Measurements from ENCODE around the gene MOCS1.

Gene MOCS1

DNA sequence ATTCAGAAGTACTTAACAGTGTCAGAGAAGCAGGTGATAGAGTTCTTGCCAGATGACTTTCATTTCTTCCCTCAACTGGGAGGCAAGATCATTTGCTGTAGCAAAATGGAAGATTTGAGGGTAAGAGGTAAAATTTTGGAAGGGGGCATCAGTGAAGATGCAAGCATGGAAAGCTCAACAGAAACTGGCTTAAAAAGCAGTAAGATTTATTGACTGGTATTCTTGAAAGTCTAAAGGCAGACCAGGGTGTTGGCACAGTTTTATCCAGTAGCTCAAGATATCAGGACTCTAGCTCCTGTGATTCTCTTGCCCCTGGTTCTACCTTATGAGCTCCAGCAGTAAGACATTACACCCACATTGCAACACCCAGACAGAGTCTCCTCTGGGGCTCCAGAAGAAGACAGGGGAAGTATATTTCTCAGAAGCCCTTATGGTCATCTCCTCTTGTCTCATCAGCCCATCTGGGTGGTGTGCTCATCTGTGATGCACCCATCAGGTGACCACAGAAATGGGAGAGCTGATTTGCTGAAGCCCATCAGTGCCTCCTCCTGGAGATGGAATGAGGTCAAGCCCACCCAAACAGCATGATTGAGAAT lies 16.0 kb upstream of the MOCS1 start:
- H3K4me3 ChIP-seq (ENCODE audit: low read depth, low read length): no peak overlapping the region

DNA sequence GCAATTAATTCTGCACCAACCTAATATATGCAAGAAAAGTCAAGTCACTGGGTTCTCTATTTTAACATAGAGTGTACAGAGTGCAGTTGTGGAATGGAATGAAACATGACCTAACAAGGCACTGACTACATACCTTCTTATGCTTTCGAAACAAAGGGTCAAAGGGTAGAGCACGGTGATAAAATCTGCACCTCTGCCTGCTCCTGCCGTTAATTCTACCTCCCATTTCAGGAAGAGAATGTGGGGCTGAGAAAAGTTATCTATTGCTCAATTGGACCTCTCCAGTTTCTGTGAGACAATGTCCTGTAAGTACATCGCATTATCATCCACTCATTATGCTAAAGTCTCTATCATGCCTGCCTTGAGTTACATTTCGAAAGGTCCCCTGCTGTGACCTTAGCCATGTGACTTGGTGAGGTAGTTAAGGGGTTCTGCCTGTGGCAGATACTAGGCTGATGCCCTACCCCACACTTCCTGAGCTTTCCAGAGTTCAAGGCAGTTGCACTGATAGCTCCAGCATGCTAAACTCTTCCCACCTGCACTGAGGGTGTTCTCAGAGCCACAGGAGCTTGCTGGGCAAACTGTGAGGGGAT lies 14.0 kb upstream of the MOCS1 start:
- no peak overlapping the region for H3K4me3 ChIP-seq (ENCODE audit: low read depth, low read length)

DNA sequence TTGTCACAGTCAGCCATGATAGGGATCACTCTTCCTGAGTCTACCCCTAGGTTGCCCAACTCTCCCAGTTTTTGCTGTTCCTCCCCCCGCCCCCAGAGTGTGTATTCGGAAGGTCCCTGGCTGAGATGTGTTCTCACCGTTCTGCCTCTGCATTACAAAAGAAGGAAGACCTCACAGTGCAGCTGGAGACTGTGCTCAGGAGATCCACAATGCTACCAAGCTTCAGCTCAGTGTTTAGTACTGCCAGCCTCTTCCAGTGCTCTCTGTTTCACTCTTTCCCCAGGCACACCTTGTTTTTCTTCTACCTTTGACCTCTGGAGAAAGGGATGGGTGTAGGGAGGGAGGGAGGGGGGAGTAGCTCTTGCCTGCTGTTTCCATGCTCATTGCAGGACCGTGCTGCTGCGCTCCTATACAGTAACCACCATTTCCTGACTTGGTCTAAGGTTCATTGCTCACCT lies 13.4 kb upstream of the MOCS1 start:
- H3K4me3 ChIP-seq (ENCODE audit: low read depth, low read length): no peak overlapping the region

DNA sequence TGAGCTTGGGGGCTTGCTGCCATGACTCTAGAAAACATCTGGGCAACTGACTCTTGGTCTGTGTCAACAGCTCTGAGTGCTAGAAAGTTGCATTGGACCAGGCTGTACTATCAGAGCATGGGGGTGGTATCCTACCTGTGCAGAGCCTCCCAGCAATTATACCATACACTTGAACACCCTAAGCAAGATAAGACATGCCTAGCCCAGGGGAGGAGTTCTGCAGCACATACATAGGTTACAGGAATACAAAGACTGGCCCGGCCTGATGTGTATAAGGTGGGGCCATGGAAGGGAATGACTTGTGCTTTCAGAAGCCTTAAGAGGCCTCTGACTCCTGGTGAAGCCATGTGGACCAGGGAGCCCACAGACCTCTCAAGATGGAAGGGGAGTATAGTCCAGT lies 11.4 kb upstream of the MOCS1 start:
- no peak overlapping the region for H3K4me3 ChIP-seq (ENCODE audit: low read depth, low read length)

DNA sequence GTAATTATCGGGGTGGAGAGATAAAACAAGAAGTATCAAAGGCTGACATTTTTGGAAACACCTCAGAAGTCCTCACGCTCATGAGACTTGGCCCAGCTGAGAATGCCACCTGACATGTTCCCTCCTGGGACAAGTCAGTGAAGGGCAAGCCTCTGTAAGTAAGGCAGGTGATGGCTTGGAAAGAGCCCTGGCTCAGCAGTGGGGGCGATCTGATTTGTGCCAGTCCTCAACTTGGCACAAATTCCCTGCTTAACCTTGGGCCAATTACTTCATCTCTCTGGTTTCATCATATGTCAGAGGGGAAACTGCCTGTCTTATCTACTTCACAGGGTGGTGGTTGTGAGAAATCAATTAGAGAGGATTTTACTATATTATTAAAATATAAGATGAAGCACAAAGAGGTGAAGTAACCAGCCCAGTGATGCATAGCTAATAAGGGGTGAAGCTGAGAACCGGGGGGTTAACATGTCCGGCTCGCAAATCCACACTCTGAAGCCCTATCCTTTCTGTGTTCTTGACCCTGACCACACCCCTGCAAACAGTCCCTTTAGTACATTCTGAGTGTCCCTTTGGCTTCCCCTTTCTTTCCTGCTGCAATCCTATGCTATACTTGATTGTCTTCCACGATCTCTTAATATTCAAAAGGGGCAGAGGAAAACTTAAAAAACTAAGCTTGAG lies 8.8 kb upstream of the MOCS1 start:
- no peak overlapping the region for H3K4me3 ChIP-seq (ENCODE audit: low read depth, low read length)

GRCh38 chr6:39941820-39942219 lies 7.6 kb upstream of the MOCS1 start:
- H3K4me3 ChIP-seq (ENCODE audit: low read depth, low read length): no peak overlapping the region

- H3K4me3 ChIP-seq (ENCODE audit: low read depth, low read length): no peak overlapping the region
These were observed 6.9 kb upstream of the MOCS1 start for GRCh38 chr6:39941138-39941537.

DNA sequence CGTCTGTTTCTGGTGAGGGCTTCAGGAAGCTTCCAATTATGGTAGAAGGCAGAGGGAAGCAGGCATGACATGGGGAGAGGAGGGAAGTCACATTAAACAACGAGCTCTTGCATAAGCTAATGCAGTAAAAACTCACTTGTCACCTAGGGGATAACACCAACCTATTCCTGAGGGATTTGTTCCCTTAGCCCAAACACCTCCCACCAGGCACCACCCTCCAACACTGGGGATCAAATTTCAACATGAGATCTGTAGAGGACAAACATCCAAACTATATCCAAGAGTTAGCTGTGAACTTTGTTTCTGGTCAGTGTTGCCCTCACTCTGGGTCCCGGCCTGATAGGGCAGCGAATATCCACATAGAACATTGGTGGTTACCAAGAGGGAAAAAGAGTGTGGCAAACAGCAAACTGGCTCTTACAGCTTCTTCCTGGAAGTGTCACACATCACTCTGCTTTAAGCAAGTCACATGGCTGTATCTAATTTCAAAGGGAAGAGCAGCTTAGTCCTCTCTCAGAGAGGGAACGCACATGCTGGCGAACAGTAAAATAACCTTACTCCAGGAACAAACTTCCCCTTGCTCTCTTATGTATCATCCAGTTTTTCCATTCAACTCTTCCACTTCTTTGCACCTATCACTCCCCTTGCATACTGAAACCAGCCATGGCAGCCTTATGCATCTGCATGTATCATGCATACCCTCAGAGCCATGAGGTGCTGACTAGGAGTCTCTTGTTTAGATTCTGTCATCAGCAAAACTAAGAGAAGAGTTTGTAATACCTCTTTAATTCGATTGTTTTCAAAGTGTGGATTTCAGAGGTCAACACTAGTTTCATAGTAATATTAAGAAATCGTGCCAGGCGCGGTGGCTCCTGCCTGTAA lies 4.8 kb upstream of the MOCS1 start:
- H3K4me3 ChIP-seq (ENCODE audit: low read depth, low read length): no peak overlapping the region

DNA sequence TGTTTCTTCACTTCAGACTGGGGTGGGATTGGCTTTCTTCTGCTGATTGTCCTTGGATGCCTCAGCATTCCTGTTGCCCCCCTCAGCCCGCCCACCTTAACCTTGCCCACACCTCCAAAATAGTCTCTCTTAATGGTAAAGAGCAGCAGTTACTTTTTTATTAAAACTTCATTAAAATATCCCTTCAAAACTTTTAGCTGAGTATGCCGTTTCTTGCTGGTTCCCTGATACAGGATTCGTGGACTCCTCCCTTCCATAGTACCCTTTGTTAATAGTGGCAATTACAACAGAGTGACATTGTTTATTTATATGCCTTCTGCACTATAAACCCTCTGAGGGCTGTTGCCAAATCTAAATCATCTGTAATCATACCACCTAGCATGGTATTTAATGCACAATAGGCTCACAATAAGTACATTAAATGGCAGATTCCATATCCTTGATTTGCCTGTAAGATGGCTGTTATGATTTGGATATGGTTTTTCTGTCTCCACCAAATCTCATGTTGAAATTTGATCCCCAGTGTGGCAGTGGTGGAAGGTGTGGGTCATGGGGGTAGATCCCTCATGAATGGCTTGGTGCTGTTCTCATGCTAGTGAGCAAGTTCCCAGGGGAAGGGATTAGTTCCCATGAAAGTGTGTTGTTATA lies 3.5 kb upstream of the MOCS1 start:
- H3K4me3 ChIP-seq (ENCODE audit: low read depth, low read length): no peak overlapping the region

DNA sequence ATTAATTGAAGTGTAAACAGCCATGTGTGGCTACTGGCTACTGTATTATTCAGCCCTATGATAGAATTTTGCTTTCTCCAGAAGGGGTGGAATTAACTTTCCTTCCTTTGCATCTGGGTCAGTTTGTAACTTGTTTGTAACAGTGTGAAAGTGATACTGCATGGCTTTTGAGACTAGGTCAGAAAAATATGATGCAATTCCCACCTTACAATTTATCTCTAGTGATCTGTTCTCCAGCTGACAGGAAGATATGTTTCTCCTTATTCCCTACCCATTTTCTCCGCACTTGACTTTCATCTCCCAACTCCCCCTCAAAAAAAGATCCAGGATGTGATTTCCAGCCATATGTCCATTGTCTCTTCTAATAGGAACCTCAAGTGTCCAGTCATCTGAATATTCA lies 2.6 kb upstream of the MOCS1 start:
- H3K4me3 ChIP-seq (ENCODE audit: low read depth, low read length): no peak overlapping the region

DNA sequence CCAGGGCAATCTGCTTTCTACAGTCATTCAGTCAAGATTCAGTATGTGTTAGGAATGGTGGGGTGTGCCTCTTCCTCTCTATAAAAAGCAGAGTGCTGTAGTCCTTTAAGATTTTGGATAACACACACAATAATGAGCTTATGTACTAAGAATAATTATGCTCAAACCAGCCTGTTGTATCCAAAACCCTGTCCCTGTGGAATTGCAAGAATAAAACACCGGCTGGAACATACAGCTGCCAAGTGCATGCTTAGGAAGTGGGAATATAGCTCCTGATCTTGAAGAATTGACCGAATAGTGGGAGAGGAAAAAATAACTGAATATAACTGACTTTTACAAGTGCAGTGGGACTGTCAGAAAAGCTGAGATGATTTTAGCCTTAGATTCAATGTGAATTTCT lies 979 bp upstream of the MOCS1 start:
- no peak overlapping the region for H3K4me3 ChIP-seq (ENCODE audit: low read depth, low read length)

DNA sequence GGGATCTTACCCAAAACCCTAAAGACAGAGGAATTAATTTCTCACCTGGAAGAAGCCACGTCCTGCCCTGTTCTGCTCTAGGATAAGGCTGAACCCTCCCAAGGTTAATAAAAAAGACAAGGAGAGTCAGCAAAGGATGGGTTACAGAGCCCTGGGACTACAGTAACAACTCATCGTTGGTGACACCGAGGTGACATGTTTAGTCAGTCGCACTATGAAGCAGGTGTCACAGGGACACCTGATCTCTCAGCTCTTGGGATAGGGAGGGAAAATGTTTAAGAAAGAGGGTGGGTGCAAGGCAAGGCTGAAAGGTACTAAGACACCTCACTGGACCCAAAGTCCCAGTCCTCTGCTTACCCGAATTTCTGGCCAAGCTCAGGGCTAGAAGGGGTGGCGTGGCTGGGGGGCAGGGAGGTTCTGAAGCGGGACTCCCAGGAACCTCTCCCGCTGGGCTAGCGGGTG lies 562 bp downstream of the MOCS1 start:
- peak overlapping the region; percentile 64 for H3K4me3 ChIP-seq (ENCODE audit: low read depth, low read length)

GRCh38 chr6:39932386-39932910 lies 1.8 kb downstream of the MOCS1 start:
- H3K4me3 ChIP-seq (ENCODE audit: low read depth, low read length): no peak overlapping the region

DNA sequence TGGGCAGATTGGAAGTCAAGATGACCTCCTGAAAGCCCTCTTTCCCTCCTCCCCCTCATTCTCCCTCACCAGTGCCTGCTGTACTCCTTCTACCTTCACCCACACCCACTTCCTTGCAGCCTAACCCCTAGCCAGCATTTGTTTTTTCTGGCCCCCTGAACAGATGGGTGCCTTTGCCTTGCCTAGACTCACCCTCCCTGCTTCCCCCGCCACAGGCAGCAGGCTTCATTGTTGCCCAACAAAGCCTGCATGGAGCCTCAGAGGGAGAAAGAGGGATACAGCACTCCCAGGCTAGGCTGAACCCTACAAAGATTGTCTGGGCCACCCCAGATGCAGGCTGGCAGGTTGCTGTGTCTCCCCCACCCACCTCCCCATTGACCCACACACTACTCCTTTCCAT lies 2.7 kb downstream of the MOCS1 start:
- H3K4me3 ChIP-seq (ENCODE audit: low read depth, low read length): no peak overlapping the region

DNA sequence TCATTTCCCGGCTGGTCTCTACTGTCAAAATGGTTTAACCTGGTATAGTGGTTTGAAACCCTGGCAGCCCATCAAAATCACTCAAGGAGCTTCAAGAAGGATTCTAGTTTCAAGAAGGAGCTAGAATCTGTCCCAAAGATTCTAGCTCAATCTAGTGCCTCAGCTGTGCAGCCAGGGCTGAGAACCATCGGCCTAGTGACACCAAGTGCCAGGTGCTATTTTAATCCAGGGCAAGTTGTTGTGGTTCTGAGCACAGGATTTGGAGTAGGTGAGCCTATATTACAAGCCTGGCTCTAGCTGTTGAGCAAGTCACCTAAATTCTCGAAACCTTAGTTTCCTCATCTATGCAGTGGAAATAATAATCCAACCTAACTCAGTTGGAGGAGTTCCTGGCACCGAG lies 3.7 kb downstream of the MOCS1 start:
- no peak overlapping the region for H3K4me3 ChIP-seq (ENCODE audit: low read depth, low read length)

- no peak overlapping the region for H3K4me3 ChIP-seq (ENCODE audit: low read depth, low read length)
These were observed 4.4 kb downstream of the MOCS1 start for GRCh38 chr6:39929733-39930461.

- H3K4me3 ChIP-seq (ENCODE audit: low read depth, low read length): no peak overlapping the region
These were observed 5.1 kb downstream of the MOCS1 start for GRCh38 chr6:39929039-39929732.

DNA sequence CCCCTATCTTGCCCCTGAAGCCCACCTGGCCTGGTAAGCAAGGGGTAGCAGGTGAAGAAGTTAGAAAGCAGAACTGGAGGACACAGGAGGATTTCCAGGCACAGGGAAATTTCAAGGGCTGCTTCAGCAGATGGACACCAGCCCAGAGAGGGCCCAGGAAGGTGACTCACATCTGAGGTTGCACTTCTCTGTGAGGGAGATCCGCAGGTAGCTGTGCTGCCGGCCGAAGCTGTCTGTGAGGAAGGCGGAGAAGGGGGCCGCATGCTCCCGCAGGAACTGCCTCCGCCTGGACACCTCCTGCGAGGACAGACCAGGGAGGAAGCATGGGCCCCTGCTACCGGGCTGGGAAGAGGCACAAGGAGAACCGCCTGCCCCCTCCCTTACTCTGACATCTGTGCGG lies 7.1 kb downstream of the MOCS1 start:
- no peak overlapping the region for H3K4me3 ChIP-seq (ENCODE audit: low read depth, low read length)

GRCh38 chr6:39926668-39927067 lies 7.6 kb downstream of the MOCS1 start:
- H3K4me3 ChIP-seq (ENCODE audit: low read depth, low read length): no peak overlapping the region

GRCh38 chr6:39925931-39926290 lies 8.4 kb downstream of the MOCS1 start:
- H3K4me3 ChIP-seq (ENCODE audit: low read depth, low read length): no peak overlapping the region

Data from iPS-11a (cell line).